ENCODE results near the gene NPPC.

DNA sequence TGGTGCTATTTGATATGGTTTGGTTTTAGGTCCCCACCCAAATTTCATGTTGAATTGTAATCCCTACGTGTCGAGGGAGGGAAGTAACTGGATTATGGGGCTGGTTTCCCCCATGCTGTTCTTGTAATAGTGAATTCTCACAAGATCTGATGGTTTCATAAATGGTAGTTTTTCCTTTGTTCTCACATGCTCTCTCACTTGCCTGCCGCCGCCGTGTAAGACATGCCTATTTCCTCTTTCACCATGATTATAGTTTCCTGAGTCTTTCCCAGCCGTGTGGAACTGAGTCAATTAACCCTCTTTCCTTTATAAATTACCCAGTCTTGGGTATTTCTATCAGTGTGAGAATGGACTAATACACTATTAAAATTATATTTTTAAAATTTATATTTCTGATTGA lies 42.6 kb upstream of the NPPC start:
- TF ChIP-seq, protein P1, sequence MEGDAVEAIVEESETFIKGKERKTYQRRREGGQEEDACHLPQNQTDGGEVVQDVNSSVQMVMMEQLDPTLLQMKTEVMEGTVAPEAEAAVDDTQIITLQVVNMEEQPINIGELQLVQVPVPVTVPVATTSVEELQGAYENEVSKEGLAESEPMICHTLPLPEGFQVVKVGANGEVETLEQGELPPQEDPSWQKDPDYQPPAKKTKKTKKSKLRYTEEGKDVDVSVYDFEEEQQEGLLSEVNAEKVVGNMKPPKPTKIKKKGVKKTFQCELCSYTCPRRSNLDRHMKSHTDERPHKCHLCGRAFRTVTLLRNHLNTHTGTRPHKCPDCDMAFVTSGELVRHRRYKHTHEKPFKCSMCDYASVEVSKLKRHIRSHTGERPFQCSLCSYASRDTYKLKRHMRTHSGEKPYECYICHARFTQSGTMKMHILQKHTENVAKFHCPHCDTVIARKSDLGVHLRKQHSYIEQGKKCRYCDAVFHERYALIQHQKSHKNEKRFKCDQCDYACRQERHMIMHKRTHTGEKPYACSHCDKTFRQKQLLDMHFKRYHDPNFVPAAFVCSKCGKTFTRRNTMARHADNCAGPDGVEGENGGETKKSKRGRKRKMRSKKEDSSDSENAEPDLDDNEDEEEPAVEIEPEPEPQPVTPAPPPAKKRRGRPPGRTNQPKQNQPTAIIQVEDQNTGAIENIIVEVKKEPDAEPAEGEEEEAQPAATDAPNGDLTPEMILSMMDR (IDR thresholded peaks at IDR 0.05): no peak
- TF ChIP-seq POLR2A (IDR thresholded peaks at IDR 0.05): no peak
- no peak for TF ChIP-seq EP300 (IDR thresholded peaks at IDR 0.05; ENCODE audit: low read depth)
- TF ChIP-seq POLR2AphosphoS5 (IDR thresholded peaks at IDR 0.05): no peak

Measured in transverse colon (tissue), 4 donors.